ENCODE measurements around the gene POLR2C. TPM values are rescaled to one million over a fixed set of nuclear protein-coding genes. Genes with fewer than 3 reads are reported as not detected.

Gene POLR2C
- total RNA-seq, 1 donor from 2014 or later = 71.1 TPM

GRCh38 chr16:57504001-57504400, 41.5 kb downstream of the POLR2C start:
- no peak for DNase-seq

- no peak for DNase-seq
Observed at GRCh38 chr16:57504491-57504890, 42.0 kb downstream of the POLR2C start.

- no peak for DNase-seq
Observed at GRCh38 chr16:57505169-57505568, 42.7 kb downstream of the POLR2C start.

GRCh38 chr16:57507136-57508034, 44.9 kb downstream of the POLR2C start:
- DNase-seq = no peak

GRCh38 chr16:57508035-57508425, 45.6 kb downstream of the POLR2C start:
- no peak for DNase-seq

GRCh38 chr16:57509231-57509923, 46.9 kb downstream of the POLR2C start:
- DNase-seq = no peak

GRCh38 chr16:57510016-57510871, 47.8 kb downstream of the POLR2C start:
- no peak for DNase-seq

GRCh38 chr16:57512296-57513001, 50.0 kb downstream of the POLR2C start:
- DNase-seq = no peak

GRCh38 chr16:57513371-57514102, 51.1 kb downstream of the POLR2C start:
- DNase-seq = no peak

GRCh38 chr16:57514371-57514770, 51.9 kb downstream of the POLR2C start:
- no peak for DNase-seq

- no peak for DNase-seq
Observed at GRCh38 chr16:57514791-57515600, 52.5 kb downstream of the POLR2C start.

- no peak for DNase-seq
Observed at GRCh38 chr16:57516176-57516725, 53.8 kb downstream of the POLR2C start.

- no peak for DNase-seq
Observed at GRCh38 chr16:57516773-57517172, 54.3 kb downstream of the POLR2C start.

GRCh38 chr16:57517397-57518367, 55.2 kb downstream of the POLR2C start:
- no peak for DNase-seq

- no peak for DNase-seq
Observed at GRCh38 chr16:57518520-57518919, 56.0 kb downstream of the POLR2C start.

- no peak for DNase-seq
Observed at GRCh38 chr16:57518922-57519321, 56.4 kb downstream of the POLR2C start.

GRCh38 chr16:57519796-57520360, 57.4 kb downstream of the POLR2C start:
- DNase-seq = peak; percentile 33

Measured in skin of body (tissue), 2 donors.